Glutamatergic neuron (in vitro differentiated cells): Measurements from ENCODE around the gene CCDC92B. TPM values are rescaled to one million over a fixed set of nuclear protein-coding genes. Genes with fewer than 3 reads are reported as not detected.

Source experiments
- DNase-seq: peaks from one replicate; pipeline ENCODE4 v3.0.0; 2022
- H3K27ac Mint-ChIP-seq: one replicate; pipeline ENCODE4 v1.8.0; 2020; ENCODE audit warnings: mild to moderate bottlenecking, mixed read lengths, inconsistent platforms; ENCODE audit not compliant: unreplicated experiment
- H3K27me3 Mint-ChIP-seq: one replicate; pipeline ENCODE4 v1.8.0; 2020; ENCODE audit warnings: mild to moderate bottlenecking, moderate library complexity, mixed read lengths, inconsistent platforms; ENCODE audit not compliant: unreplicated experiment
- H3K36me3 Mint-ChIP-seq: one replicate; pipeline ENCODE4 v1.8.0; 2020; ENCODE audit warnings: mild to moderate bottlenecking, mixed read lengths, inconsistent platforms; ENCODE audit not compliant: unreplicated experiment
- H3K4me1 Mint-ChIP-seq: one replicate; pipeline ENCODE4 v1.8.0; 2020; ENCODE audit warnings: mild to moderate bottlenecking, low read depth, mixed read lengths, inconsistent platforms; ENCODE audit not compliant: unreplicated experiment
- H3K4me3 Mint-ChIP-seq: one replicate; pipeline ENCODE4 v1.8.0; 2020; ENCODE audit warnings: mild to moderate bottlenecking, mixed read lengths, inconsistent platforms; ENCODE audit not compliant: unreplicated experiment
- H3K9me3 Mint-ChIP-seq: one replicate; pipeline ENCODE4 v1.8.0; 2020; ENCODE audit warnings: mild to moderate bottlenecking, moderate library complexity, mixed read lengths, inconsistent platforms; ENCODE audit not compliant: unreplicated experiment
- total RNA-seq: library from RNA; stranded (reverse); fragmentation: NEBNext Ultra II Directional; extraction: Animal tissue kit (Norgen Biotek cat#: 25700); gene quantifications from one replicate; pipeline ENCODE4 v1.2.1, GENCODE V29; 2021; ENCODE audit not compliant: unreplicated experiment
- TF ChIP-seq, protein P1 (sequence below): fragments of 200-600 bp; sonication (generic); IDR thresholded peaks from one replicate; pipeline ENCODE4 v1.5.0; 2021; ENCODE audit not compliant: partially characterized antibody, unreplicated experiment

CCDC92B gene
- total RNA-seq, 1 donor from 2014 or later, result 19.0 TPM

DNA sequence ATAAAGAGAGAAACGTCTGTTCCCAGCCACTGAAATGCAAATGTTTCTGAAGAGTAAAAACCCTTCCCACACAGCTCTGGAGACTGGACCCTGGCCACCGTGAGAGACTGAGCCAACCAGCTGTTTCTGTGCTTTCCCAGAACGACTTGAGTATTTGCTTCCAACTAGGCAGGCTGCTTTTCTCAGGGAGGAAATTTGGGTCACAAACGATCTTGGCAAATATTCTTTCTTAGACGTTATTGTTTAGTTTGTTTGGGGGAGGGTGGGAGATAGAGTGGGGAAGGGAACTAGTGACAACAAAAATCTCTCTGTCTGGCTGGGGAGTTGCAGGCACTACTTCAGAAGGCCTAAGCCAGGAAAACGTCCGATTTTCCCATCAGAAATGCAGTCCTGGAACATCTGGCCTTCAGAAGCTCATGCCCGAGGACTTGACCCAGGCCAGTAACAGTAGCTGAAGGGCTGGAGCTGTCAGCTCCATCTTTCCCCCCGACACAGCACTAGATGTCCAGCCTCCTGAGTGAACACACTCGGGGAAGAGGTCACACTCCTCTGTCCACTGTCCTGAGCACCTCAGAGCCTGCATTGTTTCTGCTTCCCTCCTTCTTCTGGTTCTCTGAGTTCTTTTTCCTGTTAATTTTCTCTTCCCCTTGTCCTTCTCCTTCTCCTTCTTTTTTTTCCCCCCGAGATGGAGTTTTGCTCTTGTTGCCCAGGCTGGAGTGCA lies 4.0 kb downstream of the CCDC92B start:
- Mint-ChIP-seq H3K4me1 (peaks cover 7% of the 10 kb centered on the region), H3K9me3 (peaks cover 2% of the 10 kb centered on the region), H3K4me3 (no peak overlapping the region), H3K27ac (no peak overlapping the region), H3K36me3 (peaks cover 4% of the 10 kb centered on the region), H3K27me3 (peaks cover 4% of the 10 kb centered on the region)
- TF ChIP-seq, protein P1, sequence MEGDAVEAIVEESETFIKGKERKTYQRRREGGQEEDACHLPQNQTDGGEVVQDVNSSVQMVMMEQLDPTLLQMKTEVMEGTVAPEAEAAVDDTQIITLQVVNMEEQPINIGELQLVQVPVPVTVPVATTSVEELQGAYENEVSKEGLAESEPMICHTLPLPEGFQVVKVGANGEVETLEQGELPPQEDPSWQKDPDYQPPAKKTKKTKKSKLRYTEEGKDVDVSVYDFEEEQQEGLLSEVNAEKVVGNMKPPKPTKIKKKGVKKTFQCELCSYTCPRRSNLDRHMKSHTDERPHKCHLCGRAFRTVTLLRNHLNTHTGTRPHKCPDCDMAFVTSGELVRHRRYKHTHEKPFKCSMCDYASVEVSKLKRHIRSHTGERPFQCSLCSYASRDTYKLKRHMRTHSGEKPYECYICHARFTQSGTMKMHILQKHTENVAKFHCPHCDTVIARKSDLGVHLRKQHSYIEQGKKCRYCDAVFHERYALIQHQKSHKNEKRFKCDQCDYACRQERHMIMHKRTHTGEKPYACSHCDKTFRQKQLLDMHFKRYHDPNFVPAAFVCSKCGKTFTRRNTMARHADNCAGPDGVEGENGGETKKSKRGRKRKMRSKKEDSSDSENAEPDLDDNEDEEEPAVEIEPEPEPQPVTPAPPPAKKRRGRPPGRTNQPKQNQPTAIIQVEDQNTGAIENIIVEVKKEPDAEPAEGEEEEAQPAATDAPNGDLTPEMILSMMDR, result no peak
- no peak for DNase-seq

DNA sequence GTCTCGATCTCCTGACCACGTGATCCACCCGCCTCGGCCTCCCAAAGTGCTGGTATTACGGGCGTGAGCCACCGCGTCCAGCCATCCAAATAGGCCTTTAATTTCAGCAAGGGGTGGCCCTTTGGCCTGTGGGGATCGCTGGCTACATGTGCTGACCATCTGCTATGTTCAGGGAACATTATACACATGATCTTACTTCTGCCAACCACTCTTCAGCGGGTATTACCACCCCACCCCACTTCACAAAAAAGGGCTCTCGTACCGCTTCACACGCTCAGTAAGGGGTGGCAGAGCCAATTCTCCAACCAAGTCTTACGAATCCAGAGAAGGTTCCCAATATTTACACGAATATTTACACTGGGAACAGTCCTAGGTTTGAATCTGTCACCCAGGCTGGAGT lies 11.8 kb downstream of the CCDC92B start:
- no peak for DNase-seq
- H3K27ac Mint-ChIP-seq, result no peak overlapping the region
- H3K4me3 Mint-ChIP-seq, result no peak overlapping the region
- peaks cover 10% of the 10 kb centered on the region for H3K4me1 Mint-ChIP-seq
- H3K36me3 Mint-ChIP-seq, result no peaks in the 10 kb centered on the region
- H3K27me3 Mint-ChIP-seq, result no peaks in the 10 kb centered on the region
- TF ChIP-seq, protein P1, result no peak
- H3K9me3 Mint-ChIP-seq, result no peaks in the 10 kb centered on the region

DNA sequence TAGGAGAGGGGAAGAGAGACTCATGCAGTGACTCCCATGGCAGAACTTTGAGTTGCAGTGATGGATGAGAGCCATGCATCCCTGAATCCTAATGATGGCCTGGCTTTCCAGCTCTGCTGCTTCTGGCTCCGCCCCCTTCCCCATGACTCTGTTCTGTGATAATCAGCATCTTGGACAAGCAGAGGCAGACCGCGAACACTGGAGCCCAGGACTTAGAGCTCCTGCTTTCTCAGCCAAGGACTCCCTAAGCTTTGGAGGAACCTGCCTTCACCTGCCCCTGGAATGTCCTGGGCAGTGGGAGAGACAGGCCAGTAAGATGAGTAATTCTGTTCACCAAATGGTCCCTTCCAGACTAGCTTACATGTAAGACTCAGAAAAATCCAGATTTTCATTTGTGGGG lies 12.5 kb downstream of the CCDC92B start:
- Mint-ChIP-seq H3K36me3 (no peaks in the 10 kb centered on the region), H3K27ac (no peak overlapping the region), H3K4me1 (peaks cover 10% of the 10 kb centered on the region), H3K9me3 (no peaks in the 10 kb centered on the region), H3K27me3 (no peaks in the 10 kb centered on the region), H3K4me3 (no peak overlapping the region)
- DNase-seq, result peak; percentile 61
- TF ChIP-seq, protein P1, result no peak

DNA sequence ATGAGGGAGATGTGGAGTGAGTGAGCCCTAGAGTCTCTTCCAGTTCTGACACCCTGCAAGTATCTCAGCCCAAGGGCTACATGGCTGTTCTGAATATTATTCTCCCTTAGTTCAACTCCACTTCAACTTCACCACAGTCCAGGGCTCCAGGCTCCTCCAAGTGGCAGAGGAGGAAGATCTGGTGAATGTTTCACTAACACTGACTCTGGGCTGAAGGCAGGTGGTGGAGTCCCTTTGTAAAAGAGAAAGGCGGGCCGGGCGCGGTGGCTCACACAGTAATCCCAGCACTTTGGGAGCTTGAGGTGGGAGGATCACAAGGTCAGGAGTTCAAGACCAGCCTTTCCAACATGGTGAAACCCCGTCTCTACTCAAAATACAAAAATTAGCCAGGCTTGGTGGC lies 13.6 kb downstream of the CCDC92B start:
- Mint-ChIP-seq H3K27me3 (no peaks in the 10 kb centered on the region), H3K27ac (peak overlapping the region; percentile 39), H3K36me3 (no peaks in the 10 kb centered on the region), H3K9me3 (peaks cover 2% of the 10 kb centered on the region), H3K4me3 (no peak overlapping the region), H3K4me1 (peaks cover 10% of the 10 kb centered on the region)
- DNase-seq, result no peak
- TF ChIP-seq, protein P1, result no peak

DNA sequence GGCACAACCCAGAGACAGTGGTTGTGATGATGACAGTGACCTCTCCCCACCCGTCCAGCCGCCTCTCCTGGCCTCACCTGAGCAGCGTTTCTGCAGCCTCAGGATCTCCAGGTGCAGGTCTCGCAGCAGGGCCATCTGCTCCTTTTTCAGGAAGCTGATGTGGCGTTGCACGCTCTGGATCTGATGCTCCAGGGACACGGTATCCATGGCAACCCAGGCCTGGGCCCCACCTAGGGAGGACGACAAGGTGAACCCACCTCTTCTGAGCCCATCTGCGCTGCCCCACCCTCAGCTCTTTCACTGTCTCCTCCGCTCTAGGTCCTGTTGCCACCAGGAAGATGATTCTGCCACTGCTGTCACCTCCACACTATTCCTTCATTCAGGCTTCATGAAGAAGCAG lies 14.5 kb downstream of the CCDC92B start:
- Mint-ChIP-seq H3K4me3 (peak overlapping the region; percentile 30), H3K4me1 (peaks cover 10% of the 10 kb centered on the region), H3K27ac (no peak overlapping the region), H3K36me3 (no peaks in the 10 kb centered on the region), H3K9me3 (peaks cover 2% of the 10 kb centered on the region), H3K27me3 (peaks cover 2% of the 10 kb centered on the region)
- TF ChIP-seq, protein P1, result no peak
- no peak for DNase-seq
